Measurements from ENCODE around the gene RNF208. TPM values are rescaled to one million over a fixed set of nuclear protein-coding genes. Genes with fewer than 3 reads are reported as not detected.
A peak's percentile ranks its signal among the peaks of the same experiment; 100 is the strongest.

RNF208 gene
- total RNA-seq, result 1 to 10 TPM in 1 of 3 donors, under 1 TPM in 2; 0.82 to 1.6 (median 0.93) TPM
- total RNA-seq (2013), result 0.16 TPM

- TF ChIP-seq CTCF (IDR thresholded peaks at IDR 0.05), result no peak
- Histone ChIP-seq H3K4me3 (ENCODE audit: low read length) (peak within 1 kb of the TSS; percentile 58), H3K4me1 (ENCODE audit: control insufficient read depth, insufficient read depth, low read length) (peaks cover 28% of the 10 kb centered on the region), H3K9me3 (ENCODE audit: control insufficient read depth, insufficient read depth, low read length) (no peaks in the 10 kb centered on the region), H3K27me3 (ENCODE audit: control insufficient read depth, insufficient read depth, low read length) (peaks cover 4% of the 10 kb centered on the region), H3K27ac (ENCODE audit: low read length) (peak within 1 kb of the TSS; percentile 75), H3K36me3 (ENCODE audit: control insufficient read depth, insufficient read depth, low read length) (no peaks in the 10 kb centered on the region)
- Mint-ChIP-seq H3K27ac (peak within 1 kb of the TSS; percentile 62 to 88), H3K4me1 (peaks cover 1 to 7% of the 10 kb centered on the region in 2 donors), H3K9me3 (no peaks in the 10 kb centered on the region), H3K36me3 (no peaks in the 10 kb centered on the region), H3K4me3 (peak within 1 kb of the TSS; percentile 86), H3K27me3 (ENCODE audit: low read depth in 2 of 2) (peaks cover 0 to under 1% of the 10 kb centered on the region in 2 donors)
- 4% methylated on average over 88 of the region's 88 CpGs for WGBS (ENCODE audit: insufficient coverage)
- intact Hi-C loops (cut with micrococcal nuclease), result loop anchor here (1.0 to 5.0 kb wide), 4 partner anchors 18 to 95 kb away; partner anchors contain the start of genes NDOR1, NELFB, TMEM203 and TUBB4B
- DNase-seq (peak in 1 of 2 donors; percentile 46), ATAC-seq (no peak)
Measured at GRCh38 chr9:137222190-137223077, at the start of gene RNF208. Gene RNF208, minus strand, starts transcription at chr9:137222240. Its CDS starts 1,028 bp downstream, at chr9:137221212.

- ATAC-seq (no peak), DNase-seq (no peak)
- peaks cover 11 to 33% of the 10 kb centered on the region in 2 donors for H3K4me1 Mint-ChIP-seq
- Histone ChIP-seq H3K4me3 (ENCODE audit: low read length) (no peak overlapping the region), H3K36me3 (ENCODE audit: control insufficient read depth, insufficient read depth, low read length) (peaks cover 25% of the 10 kb centered on the region), H3K27ac (ENCODE audit: low read length) (no peak overlapping the region), H3K27me3 (ENCODE audit: control insufficient read depth, insufficient read depth, low read length) (no peaks in the 10 kb centered on the region), H3K4me1 (ENCODE audit: control insufficient read depth, insufficient read depth, low read length) (peaks cover 39% of the 10 kb centered on the region), H3K9me3 (ENCODE audit: control insufficient read depth, insufficient read depth, low read length) (no peaks in the 10 kb centered on the region)
- H3K4me3 Mint-ChIP-seq, result no peak overlapping the region
- no peak overlapping the region for H3K27ac Mint-ChIP-seq
- no peak for TF ChIP-seq CTCF (IDR thresholded peaks at IDR 0.05)
- H3K27me3 Mint-ChIP-seq (ENCODE audit: low read depth in 2 of 2), result no peaks in the 10 kb centered on the region
- no peaks in the 10 kb centered on the region for H3K9me3 Mint-ChIP-seq
- no peaks in the 10 kb centered on the region for H3K36me3 Mint-ChIP-seq
- WGBS (ENCODE audit: insufficient coverage), result 14% methylated on average over 3 of the region's 3 CpGs
- intact Hi-C loops (cut with micrococcal nuclease), result no loop called here
Measured at GRCh38 chr9:137271696-137272076, 49.6 kb upstream of the RNF208 start.

GRCh38 chr9:137270929-137271695 is 49.1 kb upstream of the RNF208 start:
- no peak overlapping the region for H3K4me3 Mint-ChIP-seq
- 50% methylated on average over 32 of the region's 32 CpGs for WGBS (ENCODE audit: insufficient coverage)
- no peaks in the 10 kb centered on the region for H3K9me3 Mint-ChIP-seq
- peaks cover 28% of the 10 kb centered on the region for H3K36me3 ChIP-seq (ENCODE audit: control insufficient read depth, insufficient read depth, low read length)
- H3K4me1 Mint-ChIP-seq, result peaks cover 11 to 29% of the 10 kb centered on the region in 2 donors
- no peaks in the 10 kb centered on the region for H3K36me3 Mint-ChIP-seq
- TF ChIP-seq CTCF (IDR thresholded peaks at IDR 0.05), result no peak
- DNase-seq (peak in 1 of 2 donors; percentile 62), ATAC-seq (peak in 2 of 3 donors; percentile 49 to 67)
- H3K27me3 ChIP-seq (ENCODE audit: control insufficient read depth, insufficient read depth, low read length), result no peaks in the 10 kb centered on the region
- H3K4me3 ChIP-seq (ENCODE audit: low read length), result no peak overlapping the region
- no peaks in the 10 kb centered on the region for H3K9me3 ChIP-seq (ENCODE audit: control insufficient read depth, insufficient read depth, low read length)
- no peaks in the 10 kb centered on the region for H3K27me3 Mint-ChIP-seq (ENCODE audit: low read depth in 2 of 2)
- H3K4me1 ChIP-seq (ENCODE audit: control insufficient read depth, insufficient read depth, low read length), result peaks cover 33% of the 10 kb centered on the region
- H3K27ac ChIP-seq (ENCODE audit: low read length), result no peak overlapping the region
- intact Hi-C loops (cut with micrococcal nuclease), result no loop called here
- no peak overlapping the region for H3K27ac Mint-ChIP-seq
